Activated CD4-positive, alpha-beta T cell treated with anti-CD3 and anti-CD28 coated beads, Interleukin-2, amount 50 U/mL, for 48 hours (primary cell): ENCODE results near the gene ZSCAN10.

ENCODE experiments used
- DNase-seq, 2 experiments: peaks; one replicate each; pipeline ENCODE4 v3.0.0-alpha.2; 2020

ZSCAN10 gene

GRCh38 chr16:3101841-3102470, 2.9 kb upstream of the ZSCAN10 start:
- peak in 1 of 2 experiments; percentile 44 for DNase-seq

GRCh38 chr16:3101018-3101840, 2.1 kb upstream of the ZSCAN10 start:
- DNase-seq, result peak in 1 of 2 experiments; percentile 58

GRCh38 chr16:3099732-3100499, 822 bp upstream of the ZSCAN10 start:
- DNase-seq, result peak; percentile 95 to 97

- DNase-seq, result no peak
Measured at GRCh38 chr16:3099395-3099731, 269 bp upstream of the ZSCAN10 start.

GRCh38 chr16:3097266-3097665, 1.8 kb downstream of the ZSCAN10 start:
- no peak for DNase-seq

- DNase-seq, result no peak
Measured at GRCh38 chr16:3096362-3096761, 2.7 kb downstream of the ZSCAN10 start.

GRCh38 chr16:3095869-3096268, 3.2 kb downstream of the ZSCAN10 start:
- peak; percentile 69 to 80 for DNase-seq

- peak; percentile 61 to 69 for DNase-seq
Measured at GRCh38 chr16:3094289-3095027, 4.6 kb downstream of the ZSCAN10 start.

- DNase-seq, result no peak
Measured at GRCh38 chr16:3092501-3092941, 6.6 kb downstream of the ZSCAN10 start.

GRCh38 chr16:3091551-3091950, 7.5 kb downstream of the ZSCAN10 start:
- DNase-seq, result no peak

GRCh38 chr16:3089717-3090592, 9.1 kb downstream of the ZSCAN10 start:
- no peak for DNase-seq

- DNase-seq, result no peak
Measured at GRCh38 chr16:3088925-3089716, 10.0 kb downstream of the ZSCAN10 start.

GRCh38 chr16:3088450-3088849, 10.6 kb downstream of the ZSCAN10 start:
- no peak for DNase-seq

GRCh38 chr16:3087243-3088235, 11.6 kb downstream of the ZSCAN10 start:
- no peak for DNase-seq

- DNase-seq, result no peak
Measured at GRCh38 chr16:3086596-3087242, 12.4 kb downstream of the ZSCAN10 start.

GRCh38 chr16:3085868-3086595, 13.1 kb downstream of the ZSCAN10 start:
- DNase-seq, result no peak

- no peak for DNase-seq
Measured at GRCh38 chr16:3084969-3085670, 14.0 kb downstream of the ZSCAN10 start.

GRCh38 chr16:3084491-3084890, 14.6 kb downstream of the ZSCAN10 start:
- DNase-seq, result no peak
